Mucosa of rectum (tissue), 2 donors: Measurements from ENCODE around the gene UNC79.

Experiments
- H3K27ac ChIP-seq, 2 donors: one replicate each; pipeline ENCODE4 v1.7.0; 2013; ENCODE audit warnings: inconsistent platforms in 2 of 2, low read depth in 2 of 2, low read length in 2 of 2
- H3K27me3 ChIP-seq, 2 donors: one replicate each; pipeline ENCODE4 v1.7.0; 2013; ENCODE audit warnings: low read length in 2 of 2; ENCODE audit not compliant: control insufficient read depth in 2 of 2, insufficient read depth in 2 of 2
- H3K36me3 ChIP-seq, 2 donors: one replicate each; pipeline ENCODE4 v1.7.0; 2013; ENCODE audit warnings: low read length in 2 of 2; ENCODE audit not compliant: control insufficient read depth in 2 of 2, insufficient read depth in 2 of 2
- H3K4me1 ChIP-seq, 2 donors: one replicate each; pipeline ENCODE4 v1.7.0; 2013; ENCODE audit warnings: low read length in 2 of 2, mild to moderate bottlenecking in 1 of 2; ENCODE audit not compliant: control insufficient read depth in 2 of 2, insufficient read depth in 2 of 2
- H3K4me3 ChIP-seq, 2 donors: one replicate each; pipeline ENCODE4 v1.7.0; 2013; ENCODE audit warnings: low read length in 2 of 2
- H3K9ac ChIP-seq, 2 donors: one replicate each; pipeline ENCODE4 v1.7.0; 2013; ENCODE audit warnings: low read length in 2 of 2, low read depth in 1 of 2, mild to moderate bottlenecking in 1 of 2
- H3K9me3 ChIP-seq, 2 donors: one replicate each; pipeline ENCODE4 v1.7.0; 2013; ENCODE audit warnings: low read length in 2 of 2; ENCODE audit not compliant: control insufficient read depth in 2 of 2
- donor health status: healthy.
- donor health status: Normal muscosa, but diverticular disease.

UNC79 gene

DNA sequence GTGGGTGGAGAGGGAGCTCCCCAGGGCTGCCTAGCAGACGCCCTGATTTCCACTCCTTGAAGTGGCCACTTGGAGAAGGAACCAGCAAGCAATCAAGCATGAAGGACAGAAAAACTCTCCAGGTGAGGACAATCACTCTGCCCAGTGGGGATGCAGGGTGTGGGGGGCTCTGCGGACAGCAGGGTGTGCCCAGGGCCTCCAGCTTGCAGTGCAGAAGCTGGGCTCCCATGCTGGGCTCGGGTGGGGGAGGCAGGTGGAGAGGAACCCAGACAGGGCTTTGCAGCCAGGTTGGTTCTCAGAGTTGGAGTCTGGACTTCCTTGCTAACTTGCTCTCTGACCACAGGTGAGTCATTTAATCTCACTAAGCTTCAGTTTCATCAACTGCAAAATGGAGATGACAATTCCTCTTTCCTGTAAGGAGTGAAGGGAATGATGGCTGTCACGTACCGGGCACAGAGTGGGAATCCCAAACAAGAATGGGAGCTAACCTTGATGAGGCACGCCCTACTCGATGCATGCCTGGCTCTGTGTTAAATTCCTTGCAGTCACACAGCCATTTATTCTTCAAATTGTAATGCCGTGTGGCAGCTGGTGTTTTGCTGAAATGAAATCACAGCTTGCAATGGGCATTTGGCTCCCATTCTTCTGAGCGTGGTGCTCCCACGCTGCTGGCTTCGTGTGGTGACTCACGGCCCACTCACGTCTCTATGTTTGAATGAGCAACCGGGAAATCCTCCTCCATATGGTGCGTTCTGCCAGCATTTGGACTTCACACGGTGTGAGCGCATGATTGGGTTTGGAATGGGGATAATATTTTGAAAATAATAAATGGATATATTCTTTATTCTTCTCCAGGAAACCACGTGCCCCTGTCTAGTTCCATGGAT lies 282.3 kb downstream of the UNC79 start:
- no peaks in the 10 kb centered on the region for H3K36me3 ChIP-seq
- H3K27ac ChIP-seq = no peak overlapping the region
- no peaks in the 10 kb centered on the region for H3K9me3 ChIP-seq
- no peak overlapping the region for H3K4me3 ChIP-seq
- H3K4me1 ChIP-seq = no peaks in the 10 kb centered on the region
- no peak overlapping the region for H3K9ac ChIP-seq
- no peaks in the 10 kb centered on the region for H3K27me3 ChIP-seq

DNA sequence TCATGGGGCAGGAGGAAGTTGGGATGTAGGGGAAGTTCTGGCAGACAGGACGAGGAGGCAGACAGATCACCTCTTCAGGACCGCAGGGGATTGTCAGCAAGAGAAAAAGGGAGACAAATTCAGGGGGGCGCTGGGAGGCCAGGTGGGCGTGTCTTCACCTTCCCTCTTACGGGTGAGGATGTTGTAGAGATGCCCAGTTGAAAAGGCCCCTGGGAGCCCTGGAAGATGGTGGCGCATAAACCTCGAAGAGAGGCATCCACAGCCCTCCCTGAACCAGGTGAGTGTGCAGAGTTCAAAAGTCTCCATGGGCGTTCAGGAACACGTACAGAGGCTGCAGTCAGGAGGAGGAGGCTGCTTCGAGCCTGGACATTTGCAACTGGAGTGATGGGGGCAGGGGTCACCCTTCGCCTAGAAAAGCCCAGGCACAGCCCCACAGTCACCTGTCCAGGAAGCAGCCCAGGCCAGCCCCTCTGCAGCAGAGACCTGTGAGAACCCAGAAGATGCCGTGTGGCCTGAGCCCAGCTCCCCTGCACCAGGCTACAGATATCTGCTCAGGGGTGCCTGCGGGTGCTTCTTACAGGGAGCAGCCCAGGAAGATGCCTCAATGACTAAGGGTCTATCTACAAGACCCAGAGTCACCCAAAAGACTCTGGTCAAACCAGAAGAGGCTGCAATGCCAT lies 283.1 kb downstream of the UNC79 start:
- Histone ChIP-seq H3K9ac (no peak overlapping the region), H3K27me3 (no peaks in the 10 kb centered on the region), H3K4me3 (no peak overlapping the region), H3K4me1 (no peaks in the 10 kb centered on the region), H3K9me3 (no peaks in the 10 kb centered on the region), H3K36me3 (no peaks in the 10 kb centered on the region), H3K27ac (no peak overlapping the region)

DNA sequence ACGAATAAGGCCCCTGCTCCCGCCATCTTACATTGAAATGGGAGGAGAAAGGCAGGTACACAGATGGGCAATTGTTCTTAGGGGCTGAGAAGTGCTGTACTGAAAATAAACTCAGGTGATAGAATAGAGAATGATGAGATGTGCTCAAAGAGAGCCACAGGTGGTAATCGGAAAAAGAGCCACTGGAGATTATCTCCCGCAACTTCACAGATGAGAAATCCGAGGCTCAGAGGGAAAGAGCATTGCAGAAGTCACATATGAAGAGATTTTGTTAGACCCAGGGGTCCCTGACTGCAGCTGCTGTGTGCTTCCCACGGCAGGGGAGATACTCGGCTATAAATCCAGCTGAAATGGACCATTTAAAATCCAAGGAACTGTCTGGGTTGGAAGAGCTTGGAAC lies 283.9 kb downstream of the UNC79 start:
- no peaks in the 10 kb centered on the region for H3K9me3 ChIP-seq
- H3K9ac ChIP-seq = no peak overlapping the region
- no peaks in the 10 kb centered on the region for H3K27me3 ChIP-seq
- H3K4me1 ChIP-seq = no peaks in the 10 kb centered on the region
- H3K4me3 ChIP-seq = no peak overlapping the region
- H3K27ac ChIP-seq = no peak overlapping the region
- no peaks in the 10 kb centered on the region for H3K36me3 ChIP-seq

DNA sequence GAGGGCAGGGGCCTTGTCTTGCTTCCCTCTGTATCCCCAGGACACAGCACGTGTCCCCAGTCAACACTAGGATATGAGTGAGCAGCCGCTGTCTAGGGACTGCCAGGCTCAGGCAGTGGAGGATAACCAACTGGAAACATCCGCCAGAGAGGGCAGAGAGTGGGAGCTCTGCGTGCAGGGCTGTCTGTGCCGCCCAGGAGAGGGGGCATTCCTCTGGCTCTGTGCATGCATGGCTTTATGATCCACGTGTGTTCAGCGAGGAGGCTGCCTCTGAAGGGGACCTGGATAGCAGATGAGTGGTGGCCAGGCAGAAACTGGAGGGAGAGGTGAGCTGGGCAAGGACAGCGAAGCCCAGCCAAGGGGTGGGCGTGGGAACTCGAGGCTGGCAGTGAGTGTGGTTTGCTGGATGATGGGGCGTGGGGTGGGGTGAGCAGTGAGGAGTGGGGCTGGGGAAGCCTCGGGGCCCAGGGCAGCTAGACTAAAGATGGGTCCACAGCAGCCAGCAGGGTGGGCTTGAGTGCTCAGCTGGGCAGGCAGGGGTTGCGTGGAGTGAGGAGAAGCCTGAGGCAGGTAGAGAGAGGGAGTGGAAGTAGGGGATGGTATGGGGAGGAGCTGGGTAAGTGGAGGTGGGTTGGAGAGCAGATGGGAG lies 284.7 kb downstream of the UNC79 start:
- H3K27ac ChIP-seq = no peak overlapping the region
- H3K9me3 ChIP-seq = no peaks in the 10 kb centered on the region
- H3K4me1 ChIP-seq = no peaks in the 10 kb centered on the region
- H3K27me3 ChIP-seq = no peaks in the 10 kb centered on the region
- H3K36me3 ChIP-seq = no peaks in the 10 kb centered on the region
- no peak overlapping the region for H3K9ac ChIP-seq
- H3K4me3 ChIP-seq = no peak overlapping the region

DNA sequence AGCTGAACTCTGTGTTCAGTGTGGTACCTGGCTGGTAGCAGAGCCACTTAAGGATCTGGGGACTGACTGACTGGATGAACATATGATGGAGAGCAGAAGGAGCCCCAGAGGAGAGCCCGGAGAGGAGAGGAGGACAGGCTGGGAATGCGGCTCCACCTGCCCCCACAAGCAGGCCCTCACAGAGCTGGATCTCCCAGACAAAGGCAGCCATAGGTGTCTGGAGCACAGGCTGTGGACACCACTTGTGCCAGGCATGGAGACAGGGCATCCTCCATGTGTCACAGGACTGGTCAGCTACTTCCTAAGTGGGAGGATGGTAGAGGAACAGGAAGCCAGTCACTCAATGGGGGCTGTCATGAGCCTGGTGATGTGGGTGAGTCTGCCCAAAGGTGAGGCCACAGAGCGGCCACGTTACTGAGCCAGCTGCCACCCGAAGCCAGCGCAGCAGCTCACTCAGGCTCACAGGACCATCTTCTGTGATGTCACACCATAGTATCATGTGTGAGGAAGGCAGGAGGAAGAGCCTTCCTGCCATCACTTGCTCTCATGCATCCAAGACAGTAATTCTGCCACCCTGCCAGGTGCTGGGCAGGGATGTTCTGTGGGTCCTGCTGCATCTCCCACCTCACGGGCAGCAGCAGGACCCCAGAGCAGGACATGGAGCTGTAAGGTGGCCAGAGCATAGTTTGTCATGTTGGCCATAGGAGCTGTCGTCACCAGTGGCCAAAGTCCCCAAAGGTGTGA lies 285.4 kb downstream of the UNC79 start:
- H3K27ac ChIP-seq = no peak overlapping the region
- H3K9ac ChIP-seq = no peak overlapping the region
- no peak overlapping the region for H3K4me3 ChIP-seq
- H3K36me3 ChIP-seq = no peaks in the 10 kb centered on the region
- no peaks in the 10 kb centered on the region for H3K9me3 ChIP-seq
- no peaks in the 10 kb centered on the region for H3K27me3 ChIP-seq
- H3K4me1 ChIP-seq = no peaks in the 10 kb centered on the region

DNA sequence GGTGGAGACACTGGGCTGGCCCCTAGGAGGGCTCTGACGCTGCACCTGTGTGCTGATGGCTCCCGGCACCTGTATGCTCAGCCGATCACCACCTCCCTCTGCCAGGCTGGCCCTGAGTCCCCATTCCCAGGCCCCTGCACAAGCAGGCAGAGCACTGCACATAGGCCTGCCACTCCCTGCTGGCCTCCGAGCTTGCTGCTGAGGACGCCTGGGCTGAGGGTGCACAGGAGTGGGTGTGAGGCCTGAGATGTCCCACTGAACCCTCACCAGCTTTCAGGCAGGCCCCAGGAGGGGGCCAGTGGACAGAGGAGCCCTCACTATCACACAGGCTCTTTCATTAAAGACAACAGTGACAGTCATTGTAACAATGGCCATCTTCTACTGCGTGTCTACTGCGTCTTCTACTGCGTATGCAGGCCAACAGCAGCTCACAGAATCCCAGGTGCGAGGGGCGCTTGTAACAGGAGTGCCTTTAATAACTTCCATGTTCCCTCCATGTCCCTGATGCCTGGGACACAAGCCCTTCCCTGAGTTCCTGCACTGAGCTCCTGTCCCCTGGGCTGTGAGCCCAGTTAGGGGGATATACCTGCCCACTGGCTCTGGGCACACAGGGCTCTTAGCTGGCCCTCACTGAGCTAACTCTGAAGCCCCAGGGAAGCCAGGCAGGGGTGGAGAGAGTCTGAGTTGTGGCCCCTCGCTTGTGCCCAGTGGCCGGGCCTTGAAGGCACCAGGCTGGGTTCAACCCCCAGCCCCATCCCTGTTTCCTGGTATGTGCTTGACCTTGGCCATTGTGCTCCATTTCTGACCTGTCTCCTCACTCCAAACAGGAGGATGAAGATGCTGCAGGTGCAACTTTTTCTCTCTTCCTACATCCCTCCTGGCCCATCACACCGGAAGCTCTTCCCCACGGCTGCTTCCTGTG lies 286.3 kb downstream of the UNC79 start:
- no peaks in the 10 kb centered on the region for H3K36me3 ChIP-seq
- H3K27me3 ChIP-seq = no peaks in the 10 kb centered on the region
- H3K9ac ChIP-seq = no peak overlapping the region

DNA sequence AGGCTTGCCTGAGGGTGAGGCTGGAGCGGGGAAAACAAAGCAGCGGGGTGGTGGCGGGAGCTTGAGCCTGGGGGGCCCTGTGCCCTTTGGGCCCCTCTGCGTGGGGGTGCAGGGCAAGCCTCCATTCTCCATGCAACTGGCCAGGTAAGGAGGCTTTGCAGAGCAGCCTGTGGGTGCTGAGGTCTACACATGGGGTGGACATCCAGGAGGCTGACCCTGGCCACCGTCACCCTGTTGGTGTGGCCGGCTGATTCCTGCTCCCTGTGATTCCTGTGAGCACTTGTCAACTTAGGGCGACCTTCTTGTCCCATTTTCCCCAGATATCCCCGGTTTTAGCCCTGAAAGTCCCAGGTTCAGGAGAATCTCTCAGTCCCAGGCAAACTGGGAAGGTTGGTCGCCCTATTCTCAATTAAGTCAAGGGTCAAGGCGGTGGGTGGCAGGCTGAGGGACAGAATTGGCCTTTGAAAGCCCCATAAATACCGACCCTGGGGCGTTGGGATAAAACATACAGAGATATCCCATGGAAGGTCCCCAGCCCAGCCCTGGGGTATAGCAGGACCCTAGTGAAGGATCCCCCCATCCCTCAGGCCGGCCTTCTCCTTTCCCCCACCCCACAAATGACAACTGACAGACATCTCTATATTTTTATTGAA lies 287.1 kb downstream of the UNC79 start:
- Histone ChIP-seq H3K9ac (no peak overlapping the region), H3K4me1 (no peaks in the 10 kb centered on the region), H3K9me3 (no peaks in the 10 kb centered on the region), H3K36me3 (no peaks in the 10 kb centered on the region), H3K4me3 (no peak overlapping the region), H3K27ac (no peak overlapping the region), H3K27me3 (no peaks in the 10 kb centered on the region)

More for the DNA sequence above, 286.3 kb downstream of the UNC79 start:
- H3K9me3 ChIP-seq = no peaks in the 10 kb centered on the region
- no peak overlapping the region for H3K4me3 ChIP-seq
- no peaks in the 10 kb centered on the region for H3K4me1 ChIP-seq
- H3K27ac ChIP-seq = no peak overlapping the region

DNA sequence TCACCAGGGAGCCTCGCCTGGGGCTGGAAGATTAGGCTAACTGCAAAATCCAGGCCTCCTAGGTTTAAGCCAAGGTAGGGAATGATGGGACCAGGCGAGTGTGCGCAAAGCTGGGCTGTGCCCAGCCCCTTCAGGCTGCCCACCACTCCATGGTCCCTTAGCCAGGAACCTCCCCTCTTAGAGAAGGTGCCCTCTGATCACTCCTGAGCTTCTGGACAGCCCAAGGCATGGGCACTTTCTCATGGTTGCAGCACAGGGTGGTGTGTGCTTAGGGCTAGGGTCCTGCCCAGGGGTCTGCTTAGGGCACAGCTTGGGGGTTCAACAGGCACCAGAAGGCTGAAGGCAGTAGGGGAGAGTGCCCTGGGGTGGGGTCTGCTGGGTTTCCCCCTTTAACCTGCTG lies 288.5 kb downstream of the UNC79 start:
- Histone ChIP-seq H3K9me3 (no peaks in the 10 kb centered on the region), H3K27ac (no peak overlapping the region), H3K27me3 (no peaks in the 10 kb centered on the region), H3K9ac (no peak overlapping the region), H3K36me3 (no peaks in the 10 kb centered on the region), H3K4me1 (no peaks in the 10 kb centered on the region), H3K4me3 (no peak overlapping the region)
